NCI-H187 treated with DMSO at 0.1 percent for 48 hours (cell line): Measurements from ENCODE around the gene SLC35F1.
A peak's percentile ranks its signal among the peaks of the same experiment; 100 is the strongest.
"Not testable (repeated sequence)": the region's sequence is repeated elsewhere in the genome, so short reads cannot be mapped to it uniquely, and the experiment has no call there.

Source experiments
- DNase-seq: peaks from one replicate; lab custom pipeline; 2025; lab: John Stamatoyannopoulos, UW

Gene SLC35F1

GRCh38 chr6:117992856-117993255 is 85.8 kb downstream of the SLC35F1 start:
- no peak for DNase-seq

DNA sequence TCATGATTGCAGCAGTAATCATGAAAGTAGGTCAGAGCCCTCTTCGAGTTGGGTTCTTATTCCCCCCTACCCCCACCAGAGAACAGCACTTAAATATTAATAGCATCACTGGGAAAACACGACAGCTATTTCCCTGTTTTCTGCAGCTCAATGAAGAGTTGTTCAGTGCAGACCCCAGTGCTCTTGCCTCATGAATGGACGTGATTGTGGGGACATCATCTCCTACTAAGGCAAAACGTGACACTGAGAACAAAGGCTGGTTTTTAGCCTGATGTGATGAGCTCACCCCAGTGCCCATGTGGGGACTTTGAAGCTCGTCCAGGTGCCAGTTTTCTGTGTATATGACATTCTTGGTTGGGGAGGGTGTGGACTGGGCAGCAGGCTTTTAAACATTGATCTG is 105.9 kb downstream of the SLC35F1 start:
- no peak for DNase-seq

GRCh38 chr6:118016532-118016931 is 109.5 kb downstream of the SLC35F1 start:
- no peak for DNase-seq

GRCh38 chr6:118017301-118017848 is 110.3 kb downstream of the SLC35F1 start:
- DNase-seq: peak; percentile 57

DNA sequence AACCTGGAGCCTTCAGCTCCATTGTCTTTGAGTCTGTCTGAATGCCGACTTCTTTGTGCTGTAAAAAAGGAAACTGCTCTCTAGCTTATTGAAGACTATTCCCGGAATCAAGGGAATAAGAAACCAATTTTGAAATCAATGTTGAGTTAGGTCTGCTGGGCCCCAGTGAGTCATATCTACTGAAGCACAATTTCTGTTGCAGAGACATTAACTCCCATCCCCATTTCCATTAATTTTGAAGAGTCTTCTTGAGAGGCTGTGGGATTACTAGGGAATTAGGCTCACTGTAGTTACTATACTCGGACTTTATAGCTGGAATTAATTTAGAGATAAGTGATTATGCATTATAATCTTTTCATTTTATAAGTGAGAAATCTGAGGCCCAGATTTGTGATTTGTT is 116.7 kb downstream of the SLC35F1 start:
- no peak for DNase-seq

- no peak for DNase-seq
These were observed 122.9 kb downstream of the SLC35F1 start for GRCh38 chr6:118029967-118030366.

DNA sequence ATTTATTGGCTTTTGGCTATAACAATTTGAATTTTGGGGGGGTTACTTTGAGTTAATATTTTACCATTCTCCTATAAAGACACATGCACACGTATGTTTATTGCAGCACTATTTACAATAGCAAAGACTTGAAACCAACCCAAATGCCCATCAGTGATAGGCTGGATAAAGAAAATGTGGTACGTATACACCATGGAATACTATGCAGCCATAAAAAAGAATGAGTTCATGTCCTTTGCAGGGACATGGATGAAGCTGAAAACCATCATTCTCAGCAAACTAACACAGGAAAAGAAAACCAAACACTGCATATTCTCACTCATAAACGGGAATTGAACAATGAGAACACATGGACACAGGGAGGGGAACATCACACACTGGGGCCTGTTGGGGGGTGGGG is 130.4 kb downstream of the SLC35F1 start:
- DNase-seq: not testable (repeated sequence)

GRCh38 chr6:118042855-118043254 is 135.8 kb downstream of the SLC35F1 start:
- DNase-seq: no peak

- DNase-seq: no peak
These were observed 137.2 kb downstream of the SLC35F1 start for GRCh38 chr6:118044275-118044674.

- DNase-seq: no peak
These were observed 147.0 kb downstream of the SLC35F1 start for GRCh38 chr6:118054082-118054481.

DNA sequence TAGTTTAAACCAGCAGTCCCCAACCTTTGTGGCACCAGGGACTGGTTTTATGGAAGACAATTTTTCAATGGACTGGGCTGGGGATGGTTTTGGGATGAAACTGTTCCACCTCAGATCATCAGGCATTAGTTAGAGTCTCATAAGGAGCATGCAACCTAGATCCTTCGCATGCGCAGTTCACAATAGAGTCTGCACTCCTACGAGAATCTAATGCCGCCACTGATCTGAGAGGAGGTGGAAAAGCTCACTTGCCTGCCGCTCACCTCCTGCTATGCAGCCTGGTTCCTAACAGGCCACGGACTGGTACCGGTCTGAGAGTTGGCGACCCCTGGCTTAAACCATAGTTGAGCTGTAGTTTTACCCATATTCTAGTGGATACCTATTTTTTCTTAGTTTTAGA is 154.6 kb downstream of the SLC35F1 start:
- no peak for DNase-seq

- DNase-seq: no peak
These were observed 173.5 kb downstream of the SLC35F1 start for GRCh38 chr6:118080547-118080946.

DNA sequence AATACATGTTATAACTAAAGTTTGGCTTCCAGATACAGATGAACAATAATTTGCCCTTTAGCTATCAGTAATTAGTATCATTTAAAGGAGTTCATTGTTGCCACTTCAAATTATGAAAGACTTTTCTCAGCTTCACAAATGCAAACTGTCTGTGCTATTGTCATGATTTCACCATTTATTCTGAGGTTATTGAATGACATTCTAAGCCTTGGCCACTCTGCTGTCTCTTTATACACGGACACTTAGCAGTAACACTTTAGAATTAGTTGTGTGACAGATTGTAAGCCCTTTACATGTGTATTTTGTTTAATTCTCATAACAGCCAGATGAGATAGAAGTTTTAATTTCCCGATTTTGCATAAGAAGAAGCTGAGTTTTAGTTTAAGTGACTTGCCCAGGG is 176.6 kb downstream of the SLC35F1 start:
- no peak for DNase-seq

DNA sequence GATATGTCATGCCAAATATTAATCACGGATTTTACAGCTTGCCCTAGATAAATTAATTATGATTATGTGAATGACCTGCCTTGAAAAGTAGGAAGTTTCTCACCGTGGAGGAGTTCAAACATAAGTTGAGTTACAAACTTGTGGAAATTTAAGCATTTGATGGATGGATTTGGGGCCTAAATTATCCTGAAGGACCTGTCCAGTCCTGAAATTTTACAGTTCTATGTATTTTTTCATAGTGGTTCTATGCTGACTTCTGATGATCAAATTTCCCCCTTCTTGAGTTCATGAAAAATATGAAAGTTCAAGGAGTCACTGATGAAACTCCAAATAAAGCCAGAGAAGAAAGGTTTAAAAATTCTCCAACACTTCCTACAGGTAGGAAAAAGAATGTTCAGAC is 178.6 kb downstream of the SLC35F1 start:
- no peak for DNase-seq

DNA sequence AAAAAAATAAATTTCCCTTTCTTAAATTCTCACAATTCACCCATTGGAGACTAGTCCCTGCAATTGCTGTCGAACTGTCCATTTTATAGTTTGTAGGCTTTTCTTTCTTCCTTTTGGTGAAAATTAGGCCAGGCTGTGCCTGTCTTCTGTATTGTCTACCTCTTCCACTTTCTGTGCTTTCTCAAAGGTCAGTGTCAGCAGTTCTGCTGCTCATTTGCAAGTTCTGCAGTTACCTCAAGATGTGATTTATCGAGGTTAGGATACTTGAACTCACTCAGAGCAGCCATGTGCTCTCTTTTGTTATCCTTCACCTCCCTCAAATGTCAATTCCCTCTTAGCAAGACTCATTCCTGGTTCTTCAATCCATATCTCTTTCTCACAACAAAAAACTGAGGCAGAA is 179.1 kb downstream of the SLC35F1 start:
- DNase-seq: no peak

GRCh38 chr6:118092086-118092485 is 185.0 kb downstream of the SLC35F1 start:
- no peak for DNase-seq

DNA sequence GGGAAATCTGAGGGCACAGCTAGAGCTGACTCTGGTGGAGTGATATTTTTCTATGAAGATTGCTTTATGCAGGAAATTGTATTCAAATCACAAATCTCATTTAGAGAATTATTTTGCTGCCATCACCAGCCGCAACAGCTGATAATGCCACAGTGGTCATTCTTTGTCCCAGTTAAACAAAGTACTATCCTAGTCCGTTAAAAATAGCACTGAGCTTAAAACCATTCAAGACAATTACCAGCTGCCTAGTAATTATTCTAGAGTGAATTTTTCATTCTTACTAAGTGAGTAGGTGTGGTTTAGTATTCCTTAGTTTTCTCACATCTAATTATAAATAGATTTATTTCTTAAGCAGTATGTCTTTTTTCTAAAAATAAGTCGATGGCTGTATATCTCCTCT is 190.5 kb downstream of the SLC35F1 start:
- no peak for DNase-seq

DNA sequence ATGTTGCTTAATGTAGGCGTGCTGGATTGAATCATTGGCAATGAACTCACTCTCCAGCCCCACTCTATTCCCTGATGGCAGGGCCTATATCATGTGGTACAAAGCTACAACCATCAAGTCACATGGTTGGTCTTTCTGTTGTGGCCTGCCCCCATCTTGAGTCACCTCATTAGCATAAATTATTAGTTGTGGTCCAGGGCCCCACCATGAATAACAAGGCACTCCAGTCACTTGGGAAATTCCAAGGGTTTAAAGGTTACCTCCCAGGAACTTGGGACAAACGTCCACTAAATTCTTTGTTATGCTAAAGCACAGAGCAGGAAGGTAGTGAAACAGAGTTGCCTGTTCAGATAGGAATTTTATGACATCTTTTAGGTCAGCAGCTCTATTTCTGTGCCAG is 193.7 kb downstream of the SLC35F1 start:
- DNase-seq: no peak

DNA sequence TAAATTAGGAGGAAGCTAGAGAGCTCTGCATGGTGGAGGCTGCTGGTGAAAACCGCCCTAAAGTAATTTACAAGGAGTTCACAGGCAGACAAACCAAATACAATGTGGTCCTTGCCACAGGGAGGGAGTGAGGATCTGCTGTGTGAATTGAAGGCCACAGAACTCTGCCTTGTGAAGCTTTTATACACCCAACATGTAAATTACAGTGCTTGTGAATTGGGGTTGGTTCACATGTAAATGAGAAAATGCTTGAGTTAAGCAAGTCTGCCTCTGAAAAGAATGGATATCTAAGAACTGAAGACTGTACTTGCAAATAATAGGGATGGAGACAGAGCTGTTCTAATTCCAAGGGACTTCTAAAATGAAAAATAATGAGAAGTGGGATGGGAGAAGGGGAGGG is 194.2 kb downstream of the SLC35F1 start:
- no peak for DNase-seq

DNA sequence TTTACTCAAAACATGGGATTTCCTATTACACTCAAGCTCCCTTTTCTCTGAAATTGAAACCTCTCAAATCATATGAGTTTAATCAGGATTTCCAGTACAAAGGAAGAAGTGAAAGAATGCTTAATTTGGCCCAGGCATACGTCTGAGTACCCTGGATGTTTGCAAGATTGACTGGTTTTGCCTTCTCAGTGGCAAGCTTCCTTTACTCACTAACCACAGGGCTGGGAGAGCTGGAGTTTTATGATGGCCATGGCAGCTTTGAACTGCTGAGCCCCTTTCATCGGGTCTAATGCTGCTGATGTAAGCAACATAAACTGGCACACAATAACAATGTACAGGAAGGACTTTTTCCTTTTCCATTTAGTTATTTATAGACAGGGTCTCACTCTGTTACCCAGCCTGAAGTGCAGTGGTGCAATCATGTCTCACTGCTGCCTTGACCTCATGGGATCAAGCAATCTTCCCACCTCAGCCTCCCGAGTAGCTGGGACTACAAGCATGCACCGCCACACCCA is 194.8 kb downstream of the SLC35F1 start:
- DNase-seq: no peak

- DNase-seq: no peak
These were observed 195.3 kb downstream of the SLC35F1 start for GRCh38 chr6:118102401-118102800.

GRCh38 chr6:118103381-118104146 is 196.5 kb downstream of the SLC35F1 start:
- DNase-seq: no peak

GRCh38 chr6:118122161-118122725 is 215.2 kb downstream of the SLC35F1 start:
- no peak for DNase-seq
